Testis (tissue), 3 donors: ENCODE measurements around the gene PCED1A. TPM values are rescaled to one million over a fixed set of nuclear protein-coding genes. Genes with fewer than 3 reads are reported as not detected.
A peak's percentile ranks its signal among the peaks of the same experiment; 100 is the strongest.

Experiments used
- DNase-seq: peaks from one replicate; pipeline ENCODE4 v3.0.0-alpha.2; 2019
- H3K27ac ChIP-seq, 2 donors: fragments of 200-600 bp; sonication (generic); one replicate each; pipeline ENCODE4 v1.5.1; 2019
- H3K27me3 ChIP-seq: fragments of 200-600 bp; sonication (generic); one replicate; pipeline ENCODE4 v1.5.1; 2019
- H3K36me3 ChIP-seq: fragments of 200-600 bp; sonication (generic); one replicate; pipeline ENCODE4 v1.5.1; 2017; ENCODE audit warnings: low read depth; ENCODE audit errors: missing control alignments
- H3K4me1 ChIP-seq: fragments of 200-600 bp; sonication (generic); one replicate; pipeline ENCODE4 v1.5.1; 2019
- H3K4me3 ChIP-seq, 2 donors: fragments of 200-600 bp; sonication (generic); one replicate each; pipeline ENCODE4 v1.5.1; 2017 to 2019
- H3K9me3 ChIP-seq: fragments of 200-600 bp; sonication (generic); one replicate; pipeline ENCODE4 v1.5.1; 2017
- POLR2A ChIP-seq: fragments of 450-650 bp; IDR thresholded peaks from one replicate; pipeline ENCODE4 v1.6.1; 2017; ENCODE audit warnings: antibody characterized with exemption, mild to moderate bottlenecking, moderate library complexity
- WGBS, 2 donors: methylation state at CpG; one replicate each; pipeline ENCODE4 v1.1.5; 2018; 5-methylcytosine and 5-hydroxymethylcytosine counted together
- intact Hi-C: fragments of 100-400 bp; cut with DNase I; formaldehyde crosslinking; loops from one replicate; pipeline ENCODE4 v1.15.1; 2023; ENCODE audit warnings: low total_unique reads
- polyA plus RNA-seq: library from polyadenylated mRNA; stranded (reverse); fragments of 350-450 nt; fragmentation: Illumina TruSeq; extraction: RNeasy Lipid Tissue Mini Kit (QIAGEN cat#74804); gene quantifications from one replicate; pipeline ENCODE4 v1.2.3, GENCODE V29; 2014; ENCODE audit warnings: low read depth, low replicate concordance; ENCODE audit not compliant: insufficient read depth
- total RNA-seq, 2 donors: library from RNA; depleted of rRNA; stranded (reverse); fragments of >200 nt; gene quantifications; one replicate each; pipeline ENCODE4 v1.2.3, GENCODE V29; 2016
- TF ChIP-seq, protein P1 (sequence below), 3 experiments: fragments of 450-650 bp in 2 of 3; fragments of 200-600 bp in 1 of 3; sonication (generic) in 1 of 3; IDR thresholded peaks; one replicate each; pipeline ENCODE4 v1.5.1; 2016 to 2019; ENCODE audit warnings: antibody characterized with exemption in 3 of 3, mild to moderate bottlenecking in 2 of 3, moderate library complexity in 1 of 3

Gene PCED1A
- total and polyA plus RNA-seq, 3 donors from 2014 or later: 20.8 to 51.1 (median 46.0) TPM

DNA sequence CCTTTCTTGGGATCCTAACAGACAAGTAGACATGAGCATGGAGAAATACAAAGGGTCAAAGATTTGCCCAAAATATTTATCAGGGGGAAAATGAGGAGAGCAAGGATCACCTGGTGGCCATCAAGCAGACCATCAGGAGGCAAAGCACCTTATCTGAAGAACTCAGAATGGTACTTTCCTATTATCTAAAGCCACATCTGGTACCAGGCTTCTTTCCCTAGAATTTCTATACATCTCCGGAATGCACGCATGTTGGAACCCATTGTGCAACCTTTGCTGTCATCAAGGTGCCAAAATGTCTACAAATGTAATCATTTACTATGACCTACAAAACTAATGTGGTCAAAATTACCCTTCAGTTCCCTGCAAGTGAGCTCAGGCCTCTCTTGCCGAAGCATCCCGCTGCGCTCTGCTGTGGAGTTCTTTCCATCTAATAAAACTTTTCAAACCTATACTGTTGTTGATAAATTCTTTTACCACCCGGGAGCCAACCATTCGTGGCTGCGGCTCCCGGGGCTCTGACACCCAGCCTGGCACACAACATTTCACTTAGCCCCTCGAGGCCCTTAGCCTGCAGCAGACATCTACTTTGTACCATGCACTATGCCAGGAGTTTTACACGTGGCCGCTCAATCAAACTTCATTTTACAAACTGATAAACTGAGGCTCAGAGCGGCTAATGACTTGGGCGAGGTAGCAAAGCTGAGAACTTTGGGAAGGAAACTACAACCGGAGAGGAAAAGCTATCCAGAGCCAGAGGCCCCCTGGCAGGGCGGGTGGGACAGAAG is 36.2 kb downstream of the PCED1A start:
- no peak for DNase-seq
- H3K36me3 ChIP-seq: no peaks in the 10 kb centered on the region
- TF ChIP-seq POLR2A: no peak
- TF ChIP-seq, protein P1, sequence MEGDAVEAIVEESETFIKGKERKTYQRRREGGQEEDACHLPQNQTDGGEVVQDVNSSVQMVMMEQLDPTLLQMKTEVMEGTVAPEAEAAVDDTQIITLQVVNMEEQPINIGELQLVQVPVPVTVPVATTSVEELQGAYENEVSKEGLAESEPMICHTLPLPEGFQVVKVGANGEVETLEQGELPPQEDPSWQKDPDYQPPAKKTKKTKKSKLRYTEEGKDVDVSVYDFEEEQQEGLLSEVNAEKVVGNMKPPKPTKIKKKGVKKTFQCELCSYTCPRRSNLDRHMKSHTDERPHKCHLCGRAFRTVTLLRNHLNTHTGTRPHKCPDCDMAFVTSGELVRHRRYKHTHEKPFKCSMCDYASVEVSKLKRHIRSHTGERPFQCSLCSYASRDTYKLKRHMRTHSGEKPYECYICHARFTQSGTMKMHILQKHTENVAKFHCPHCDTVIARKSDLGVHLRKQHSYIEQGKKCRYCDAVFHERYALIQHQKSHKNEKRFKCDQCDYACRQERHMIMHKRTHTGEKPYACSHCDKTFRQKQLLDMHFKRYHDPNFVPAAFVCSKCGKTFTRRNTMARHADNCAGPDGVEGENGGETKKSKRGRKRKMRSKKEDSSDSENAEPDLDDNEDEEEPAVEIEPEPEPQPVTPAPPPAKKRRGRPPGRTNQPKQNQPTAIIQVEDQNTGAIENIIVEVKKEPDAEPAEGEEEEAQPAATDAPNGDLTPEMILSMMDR (IDR thresholded peaks at IDR 0.05): no peak
- no peaks in the 10 kb centered on the region for H3K27me3 ChIP-seq
- H3K4me3 ChIP-seq: no peak overlapping the region
- whole genome bisulfite sequencing, 2 donors: 51 to 62% methylated on average over 16 of the region's 16 CpGs
- no peak overlapping the region for H3K27ac ChIP-seq
- no peaks in the 10 kb centered on the region for H3K9me3 ChIP-seq
- intact Hi-C loops: no loop called here
- H3K4me1 ChIP-seq: peaks cover 6% of the 10 kb centered on the region

DNA sequence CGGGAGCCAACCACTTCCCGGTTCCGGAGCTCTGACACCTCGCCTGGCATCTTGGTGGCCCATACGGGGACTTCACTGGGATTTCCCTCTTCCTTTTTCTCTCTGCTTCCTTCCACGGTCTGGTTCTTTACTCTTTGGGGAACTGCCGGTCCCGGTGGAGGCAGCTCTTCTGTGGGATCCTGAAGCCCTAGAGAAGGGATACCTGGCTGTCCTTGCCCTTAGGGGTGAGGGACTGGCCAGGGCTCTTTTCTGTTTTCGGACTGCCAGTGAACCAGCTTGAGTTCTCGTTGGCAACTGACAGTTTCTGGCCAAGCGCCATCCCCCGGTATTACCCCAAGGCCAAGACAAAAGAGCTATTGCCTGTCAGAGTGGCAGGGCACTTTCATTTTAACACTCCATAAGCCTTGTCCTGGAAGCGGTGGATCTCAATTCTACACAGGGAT is 39.1 kb downstream of the PCED1A start:
- Histone ChIP-seq H3K4me1 (peaks cover 6% of the 10 kb centered on the region), H3K9me3 (no peaks in the 10 kb centered on the region), H3K27ac (no peak overlapping the region), H3K27me3 (no peaks in the 10 kb centered on the region), H3K36me3 (no peaks in the 10 kb centered on the region), H3K4me3 (no peak overlapping the region)
- intact Hi-C loops: no loop called here
- TF ChIP-seq, protein P1 (IDR thresholded peaks at IDR 0.05): no peak
- no peak for TF ChIP-seq POLR2A
- DNase-seq: no peak
- 16 to 22% methylated on average over 13 of the region's 13 CpGs for WGBS, 2 donors

DNA sequence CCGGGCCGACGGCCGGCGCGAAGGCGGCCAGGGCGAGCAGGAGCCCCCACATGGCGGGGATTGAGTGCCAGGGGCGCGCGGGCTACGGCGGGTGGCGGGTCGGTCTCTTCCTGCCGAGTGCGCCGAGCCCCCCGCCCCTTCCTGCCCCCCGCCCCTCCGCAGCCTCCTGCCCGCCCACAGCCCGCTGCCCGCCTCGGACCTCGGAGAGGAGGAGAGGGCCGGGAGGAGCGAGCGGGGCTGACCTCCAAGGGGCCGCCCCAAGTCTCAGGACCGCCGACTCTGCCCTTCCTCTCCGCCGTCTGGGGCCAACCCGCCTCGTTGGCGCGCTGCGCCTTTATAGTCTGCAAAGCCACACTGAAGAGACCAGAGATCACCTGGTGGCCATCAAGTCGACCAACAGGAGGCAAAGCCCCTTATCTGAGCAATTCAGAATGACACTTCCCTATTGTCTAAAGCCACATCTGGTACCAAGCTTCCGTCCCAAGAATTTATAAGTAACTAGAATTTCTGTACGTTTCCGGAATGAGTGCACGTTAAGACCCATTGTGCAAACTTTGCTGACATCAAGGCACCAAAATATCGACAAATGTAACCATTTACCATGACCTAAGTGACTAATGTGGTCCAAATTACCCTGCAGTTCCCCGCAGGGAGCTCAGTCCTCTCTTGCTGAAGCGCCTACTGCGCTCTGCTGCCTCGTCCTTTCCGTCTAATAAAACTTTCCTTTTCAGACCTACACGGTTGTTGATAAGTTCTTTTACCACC is 39.8 kb downstream of the PCED1A start, which contains the start of gene CPXM1:
CPXM1 (minus strand) TSS at position 107 of the 765 bp plus-strand sequence; CDS start at position 52, 55 bp downstream.
- Histone ChIP-seq H3K4me1 (peaks cover 6% of the 10 kb centered on the region), H3K27me3 (no peaks in the 10 kb centered on the region), H3K9me3 (no peaks in the 10 kb centered on the region), H3K4me3 (peak within 1 kb of the TSS; percentile 26 to 51), H3K36me3 (no peaks in the 10 kb centered on the region), H3K27ac (no peak within 1 kb of the TSS)
- TF ChIP-seq, protein P1 (IDR thresholded peaks at IDR 0.05): no peak
- no peak for TF ChIP-seq POLR2A
- intact Hi-C loops: no loop called here
- WGBS, 2 donors: 7 to 10% methylated on average over 21 to 29 of the region's 52 CpGs
- no peak for DNase-seq

DNA sequence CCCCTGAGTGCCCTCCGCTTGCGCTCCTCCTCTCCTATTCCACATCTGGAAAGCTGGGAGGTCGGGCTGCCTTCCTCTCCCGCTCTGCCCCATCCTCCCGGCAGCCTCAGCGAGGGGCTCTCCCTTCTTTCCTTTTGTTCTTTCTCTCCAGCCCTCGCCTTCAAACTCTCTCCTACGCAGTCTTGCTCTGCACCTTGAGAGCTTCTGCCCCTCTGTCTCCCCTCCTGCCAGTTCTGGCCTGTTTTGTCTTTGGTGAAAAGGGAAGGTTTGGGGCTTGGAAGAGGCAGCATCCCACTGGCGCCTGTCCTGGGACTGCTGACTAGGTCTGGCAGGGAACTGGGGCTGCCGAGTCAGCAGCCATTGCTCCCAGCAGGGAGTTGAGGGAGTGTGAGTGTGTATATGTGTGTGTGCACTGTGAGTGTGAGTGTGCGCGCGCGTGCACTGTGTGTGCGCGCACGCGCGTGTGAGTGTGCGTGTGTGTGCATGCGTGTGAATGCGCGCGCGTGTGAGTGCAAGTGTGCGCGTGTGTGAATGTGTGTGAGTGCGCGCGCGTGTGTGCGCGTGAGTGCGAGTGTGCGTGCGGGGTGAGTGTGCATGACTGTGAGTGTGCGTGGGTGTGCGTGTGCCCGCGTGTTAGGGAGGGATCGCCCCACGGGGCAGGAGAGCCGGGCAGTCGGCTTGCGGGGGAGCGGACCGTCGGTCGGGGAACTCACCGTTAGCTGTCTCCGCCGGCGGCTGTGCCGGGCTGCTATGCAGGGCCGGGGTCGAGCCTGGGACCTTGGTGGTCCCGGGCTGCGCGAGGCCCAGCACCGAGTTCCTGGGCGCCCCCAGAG is 40.6 kb downstream of the PCED1A start:
- no peaks in the 10 kb centered on the region for H3K36me3 ChIP-seq
- no peaks in the 10 kb centered on the region for H3K27me3 ChIP-seq
- peaks cover 6% of the 10 kb centered on the region for H3K4me1 ChIP-seq
- intact Hi-C loops: no loop called here
- peak overlapping the region; percentile 26 to 51 for H3K4me3 ChIP-seq
- H3K27ac ChIP-seq: no peak overlapping the region
- no peak for DNase-seq
- WGBS, 2 donors: 1 to 3% methylated on average over 28 to 49 of the region's 61 CpGs
- no peak for TF ChIP-seq POLR2A
- TF ChIP-seq, protein P1 (IDR thresholded peaks at IDR 0.05): no peak
- no peaks in the 10 kb centered on the region for H3K9me3 ChIP-seq
